Ishikawa (cell line): ENCODE data around the gene HHAT.

ENCODE experiments used
- CEBPB ChIP-seq: IDR thresholded peaks from 2 replicates; pipeline ENCODE4 v1.6.1; 2012
- CREB1 ChIP-seq: IDR thresholded peaks from 2 replicates; pipeline ENCODE4 v1.6.1; 2012; ENCODE audit warnings: low read depth
- EGR1 ChIP-seq: IDR thresholded peaks from 2 replicates; pipeline ENCODE4 v1.6.1; 2012
- EP300 ChIP-seq: IDR thresholded peaks from 2 replicates; pipeline ENCODE4 v1.6.1; 2012; ENCODE audit warnings: borderline replicate concordance
- FOXM1 ChIP-seq: IDR thresholded peaks from 2 replicates; pipeline ENCODE4 v1.6.1; 2012; ENCODE audit warnings: low read depth, borderline replicate concordance
- MAX ChIP-seq: IDR thresholded peaks from 2 replicates; pipeline ENCODE4 v1.6.1; 2012
- NFIC ChIP-seq: IDR thresholded peaks from 2 replicates; pipeline ENCODE4 v1.6.1; 2012
- RAD21 ChIP-seq: IDR thresholded peaks from 2 replicates; pipeline ENCODE4 v1.6.1; 2012; ENCODE audit warnings: low read depth
- REST ChIP-seq: IDR thresholded peaks from 2 replicates; pipeline ENCODE4 v1.6.1; 2012; ENCODE audit warnings: low read depth, mild to moderate bottlenecking
- TEAD4 ChIP-seq: IDR thresholded peaks from 2 replicates; pipeline ENCODE4 v1.6.1; 2012
- YY1 ChIP-seq: IDR thresholded peaks from 2 replicates; pipeline ENCODE4 v1.6.1; 2012; ENCODE audit warnings: low read depth

GRCh38 chr1:210629276-210629675 is 300.6 kb downstream of the HHAT start:
- TF ChIP-seq TEAD4 (no peak), RAD21 (no peak), EP300 (no peak), CREB1 (no peak), REST (no peak), CEBPB (no peak), FOXM1 (no peak), MAX (no peak), NFIC (no peak), EGR1 (no peak), YY1 (no peak)
